NT2/D1 (cell line): ENCODE measurements around the gene TMEM45B.
"Not testable (repeated sequence)": the region's sequence is repeated elsewhere in the genome, so short reads cannot be mapped to it uniquely, and the experiment has no call there.

Source experiments
- DNase-seq: peaks from one replicate; pipeline ENCODE4 v3.0.0-alpha.2; 2011; ENCODE audit warnings: low read depth, low spot score
- H3K27me3 ChIP-seq: 2 replicates; pipeline ENCODE4 v1.6.0; 2011; ENCODE audit warnings: mild to moderate bottlenecking; ENCODE audit not compliant: insufficient read length, insufficient read depth
- H3K36me3 ChIP-seq: 2 replicates; pipeline ENCODE4 v1.6.1; 2011; ENCODE audit warnings: mild to moderate bottlenecking, low read length, mixed read lengths; ENCODE audit not compliant: insufficient read depth, insufficient read length
- H3K4me1 ChIP-seq: 2 replicates; pipeline ENCODE4 v1.5.1; 2011; ENCODE audit not compliant: insufficient read depth, insufficient read length
- H3K4me3 ChIP-seq: 2 replicates; pipeline ENCODE4 v1.5.1; 2011; ENCODE audit warnings: low read depth; ENCODE audit not compliant: insufficient read length
- H3K9ac ChIP-seq: 2 replicates; pipeline ENCODE4 v1.6.0; 2011; ENCODE audit warnings: low read depth; ENCODE audit not compliant: insufficient read length
- H3K9me3 ChIP-seq: 2 replicates; pipeline ENCODE4 v1.5.1; 2011; ENCODE audit warnings: mild to moderate bottlenecking, low read length; ENCODE audit not compliant: insufficient read depth
- SUZ12 ChIP-seq: IDR thresholded peaks from 2 replicates; pipeline ENCODE4 v1.6.1; 2011; ENCODE audit not compliant: insufficient read length, insufficient read depth; ENCODE audit errors: extremely low read depth
- YY1 ChIP-seq: IDR thresholded peaks from 2 replicates; pipeline ENCODE4 v1.6.1; 2011; ENCODE audit not compliant: insufficient read length, insufficient read depth
- ZNF274 ChIP-seq: IDR thresholded peaks from 2 replicates; pipeline ENCODE4 v1.6.1; 2011; ENCODE audit warnings: mild to moderate bottlenecking, low read depth, low read length

TMEM45B gene

DNA sequence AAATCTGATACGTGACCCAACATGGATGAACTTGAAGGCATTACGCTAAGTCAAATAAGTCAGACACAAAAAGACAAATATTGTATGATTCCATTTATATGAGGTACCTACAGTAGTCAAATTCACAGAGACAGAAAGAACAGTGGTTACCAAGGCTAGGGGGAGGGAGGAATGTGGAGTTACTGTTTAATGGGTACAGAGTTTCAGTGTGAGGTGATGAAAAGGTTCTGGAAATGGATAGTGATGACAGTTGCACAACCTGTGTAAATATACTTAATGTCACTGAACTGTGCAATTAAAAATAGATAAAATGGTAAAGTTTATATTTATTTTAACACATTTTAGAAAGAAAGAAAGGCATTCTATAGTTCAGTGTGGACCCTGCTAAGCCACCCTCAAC lies 24.1 kb upstream of the TMEM45B start:
- DNase-seq: no peak
- TF ChIP-seq ZNF274 (no peak), YY1 (no peak), SUZ12 (no peak)
- peaks cover 29% of the 10 kb centered on the region; the same call in 1 of the 2 replicates for H3K9me3 ChIP-seq

DNA sequence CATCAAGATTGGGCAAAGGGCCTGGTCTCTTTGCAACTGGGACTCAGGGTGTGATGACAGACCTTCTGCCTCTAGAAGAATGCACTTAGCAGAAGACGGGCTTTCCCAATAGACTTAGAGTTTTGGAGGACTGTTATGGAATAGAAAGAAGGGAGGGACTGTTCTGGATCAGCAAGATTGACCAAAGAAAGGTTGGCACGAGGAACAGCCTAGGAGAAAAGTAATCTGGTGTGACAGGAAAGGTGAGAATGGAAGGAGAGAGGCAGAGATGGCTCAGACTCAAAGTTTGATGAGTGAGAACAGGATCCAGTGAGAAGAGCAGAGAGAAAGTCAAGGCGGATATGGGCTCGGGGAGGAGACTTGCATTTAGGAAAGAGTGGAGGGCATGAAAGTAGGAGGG lies 23.0 kb upstream of the TMEM45B start:
- no peak for DNase-seq
- no peak overlapping the region for H3K4me3 ChIP-seq
- H3K27me3 ChIP-seq: no peaks in the 10 kb centered on the region
- no peaks in the 10 kb centered on the region for H3K4me1 ChIP-seq
- no peak overlapping the region for H3K9ac ChIP-seq
- no peaks in the 10 kb centered on the region for H3K36me3 ChIP-seq
- H3K9me3 ChIP-seq: peaks cover 32% of the 10 kb centered on the region; the same call in 1 of the 2 replicates
- TF ChIP-seq SUZ12: no peak
- TF ChIP-seq YY1: no peak
- no peak for TF ChIP-seq ZNF274

More for the DNA sequence above, 24.1 kb upstream of the TMEM45B start:
- H3K36me3 ChIP-seq: no peaks in the 10 kb centered on the region
- no peak overlapping the region for H3K9ac ChIP-seq
- H3K4me1 ChIP-seq: no peaks in the 10 kb centered on the region
- H3K27me3 ChIP-seq: no peaks in the 10 kb centered on the region
- H3K4me3 ChIP-seq: no peak overlapping the region

DNA sequence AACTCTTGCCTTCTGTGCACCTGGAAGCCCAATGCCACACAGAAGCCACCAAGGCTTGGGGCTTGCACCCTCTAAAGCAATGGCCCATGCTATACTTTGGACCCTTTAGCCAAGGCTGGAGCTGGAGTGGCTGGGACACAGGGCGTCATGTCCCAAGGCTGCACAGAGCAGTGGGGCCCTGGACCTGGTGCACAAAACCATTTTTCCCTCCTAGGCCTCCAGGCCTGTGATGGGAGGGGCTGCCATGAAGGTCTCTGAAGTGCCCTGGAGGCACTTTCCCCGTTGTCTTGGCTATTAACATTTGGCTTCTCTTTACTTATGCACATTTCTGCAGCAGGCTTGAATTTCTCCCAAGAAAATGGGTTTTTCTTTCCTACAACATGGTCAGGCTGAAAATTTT lies 20.6 kb upstream of the TMEM45B start:
- no peak overlapping the region for H3K4me3 ChIP-seq
- H3K36me3 ChIP-seq: no peaks in the 10 kb centered on the region
- no peaks in the 10 kb centered on the region for H3K4me1 ChIP-seq

DNA sequence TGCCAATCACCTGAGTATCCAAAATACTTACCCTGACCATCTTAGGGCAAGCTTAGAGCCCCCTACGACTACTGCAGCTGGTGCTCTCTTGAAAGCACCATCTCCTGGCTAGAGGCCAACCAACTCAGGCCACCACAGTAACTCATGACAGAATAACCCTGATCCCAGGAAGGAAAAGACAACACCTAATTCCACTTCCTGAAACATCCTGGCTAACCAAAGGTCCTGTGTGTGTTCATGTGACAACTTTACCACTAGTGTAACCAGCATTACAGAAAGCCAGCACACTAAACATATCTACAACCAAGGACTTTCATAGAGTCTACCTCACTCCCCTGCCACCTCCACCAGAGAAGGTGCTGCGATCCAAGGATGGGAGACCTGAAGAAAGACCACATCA lies 17.4 kb upstream of the TMEM45B start:
- H3K27me3 ChIP-seq: no peaks in the 10 kb centered on the region
- H3K4me3 ChIP-seq: no peak overlapping the region
- TF ChIP-seq ZNF274: no peak
- no peak for TF ChIP-seq SUZ12
- no peak for TF ChIP-seq YY1
- H3K9ac ChIP-seq: no peak overlapping the region
- no peak for DNase-seq
- peaks cover 34% of the 10 kb centered on the region; the same call in 1 of the 2 replicates for H3K9me3 ChIP-seq
- no peaks in the 10 kb centered on the region for H3K36me3 ChIP-seq
- H3K4me1 ChIP-seq: no peaks in the 10 kb centered on the region

More for the DNA sequence above, 20.6 kb upstream of the TMEM45B start:
- H3K27me3 ChIP-seq: no peaks in the 10 kb centered on the region
- H3K9me3 ChIP-seq: peaks cover 34% of the 10 kb centered on the region; the same call in 1 of the 2 replicates
- DNase-seq: no peak
- TF ChIP-seq SUZ12: no peak
- TF ChIP-seq ZNF274: no peak
- TF ChIP-seq YY1: no peak
- H3K9ac ChIP-seq: no peak overlapping the region

DNA sequence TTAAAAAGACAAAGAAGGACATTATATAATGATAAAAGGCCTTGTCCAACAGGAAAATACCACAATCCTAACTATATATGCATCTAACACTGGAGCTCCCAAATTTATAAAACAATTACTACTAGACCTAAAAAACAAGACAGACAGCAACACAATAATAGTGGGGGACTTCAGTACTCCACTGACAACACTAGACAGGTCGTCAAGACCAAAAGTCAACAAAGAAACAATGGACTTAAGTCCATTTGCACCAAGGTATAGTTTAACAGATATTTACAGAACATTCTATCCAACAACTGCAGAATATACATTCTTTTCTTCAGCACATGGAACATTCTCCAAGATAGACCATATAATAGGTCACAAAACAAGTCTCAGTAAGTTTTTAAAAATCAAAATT lies 15.5 kb upstream of the TMEM45B start:
- not testable (repeated sequence) for H3K9ac ChIP-seq, H3K4me1 ChIP-seq, DNase-seq, H3K4me3 ChIP-seq, H3K36me3 ChIP-seq, H3K27me3 ChIP-seq
- H3K9me3 ChIP-seq: peaks cover 18% of the 10 kb centered on the region; the same call in 1 of the 2 replicates

DNA sequence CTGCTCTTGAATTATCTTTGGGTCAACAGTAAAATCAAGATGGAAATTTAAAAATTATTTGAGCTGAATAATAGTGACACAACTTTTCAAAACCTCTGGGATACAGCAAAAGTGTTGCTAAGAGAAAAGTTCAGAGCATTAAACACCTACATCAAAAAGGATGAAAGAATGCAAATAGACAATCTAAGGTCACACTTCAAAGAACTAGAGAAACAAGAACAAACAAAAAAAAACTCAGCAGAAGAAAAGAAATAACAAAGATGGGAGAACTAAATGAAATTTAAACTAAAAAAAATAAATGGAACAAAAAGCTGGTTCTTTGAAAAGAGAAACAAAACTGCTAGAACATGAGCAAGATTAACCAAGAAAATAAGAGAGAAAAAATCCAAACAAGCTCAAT lies 15.0 kb upstream of the TMEM45B start:
- Histone ChIP-seq H3K4me3 (no peak overlapping the region), H3K4me1 (peaks cover 3% of the 10 kb centered on the region), H3K9ac (no peak overlapping the region), H3K27me3 (no peaks in the 10 kb centered on the region), H3K36me3 (no peaks in the 10 kb centered on the region), H3K9me3 (peaks cover 13% of the 10 kb centered on the region; the same call in 1 of the 2 replicates)
- TF ChIP-seq YY1 (no peak), SUZ12 (no peak), ZNF274 (no peak)
- no peak for DNase-seq

DNA sequence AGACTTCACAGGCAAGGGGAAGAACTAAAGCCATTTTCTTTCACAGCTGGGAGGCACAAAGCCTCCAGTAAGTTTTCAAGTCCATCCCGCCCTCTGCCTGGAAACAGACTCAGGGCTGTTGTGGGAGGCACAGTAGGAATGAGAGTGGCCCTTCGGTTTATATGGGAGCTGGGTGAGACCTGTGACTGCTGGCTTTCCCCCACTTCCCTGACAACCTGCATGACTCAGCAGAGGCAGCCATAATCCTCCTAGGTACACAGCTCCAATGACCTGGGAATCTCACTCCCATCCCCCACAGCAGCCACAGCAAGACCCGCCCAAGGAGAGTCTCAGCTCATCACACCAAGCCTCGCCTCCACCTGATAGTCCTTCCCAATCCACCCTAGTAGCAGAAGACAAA lies 12.1 kb upstream of the TMEM45B start:
- Histone ChIP-seq H3K9me3 (no peaks in the 10 kb centered on the region), H3K36me3 (no peaks in the 10 kb centered on the region), H3K9ac (no peak overlapping the region), H3K4me1 (peaks cover 3% of the 10 kb centered on the region), H3K4me3 (no peak overlapping the region), H3K27me3 (no peaks in the 10 kb centered on the region)
- DNase-seq: no peak
- no peak for TF ChIP-seq SUZ12
- TF ChIP-seq YY1: no peak
- TF ChIP-seq ZNF274: no peak

DNA sequence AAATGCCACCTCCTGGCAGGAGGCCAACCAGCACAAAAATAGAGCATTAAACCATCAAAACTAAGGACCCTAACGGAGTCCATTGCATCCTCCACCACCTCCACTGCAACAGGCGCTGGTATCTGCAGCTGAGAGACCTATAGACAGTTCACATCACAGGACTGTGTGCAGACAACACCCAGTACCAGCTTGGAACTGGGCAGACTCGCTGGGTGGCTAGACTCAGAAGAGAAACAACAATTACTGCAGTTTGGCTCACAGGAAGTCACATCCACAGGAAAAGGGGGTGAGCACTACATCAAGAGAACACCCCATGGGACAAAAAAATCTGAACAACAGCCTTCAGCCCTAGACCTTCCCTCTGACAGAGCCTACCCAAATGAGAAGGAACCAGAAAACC lies 11.6 kb upstream of the TMEM45B start:
- no peak overlapping the region for H3K9ac ChIP-seq
- TF ChIP-seq SUZ12 (no peak), ZNF274 (no peak), YY1 (no peak)
- H3K27me3 ChIP-seq: no peaks in the 10 kb centered on the region

DNA sequence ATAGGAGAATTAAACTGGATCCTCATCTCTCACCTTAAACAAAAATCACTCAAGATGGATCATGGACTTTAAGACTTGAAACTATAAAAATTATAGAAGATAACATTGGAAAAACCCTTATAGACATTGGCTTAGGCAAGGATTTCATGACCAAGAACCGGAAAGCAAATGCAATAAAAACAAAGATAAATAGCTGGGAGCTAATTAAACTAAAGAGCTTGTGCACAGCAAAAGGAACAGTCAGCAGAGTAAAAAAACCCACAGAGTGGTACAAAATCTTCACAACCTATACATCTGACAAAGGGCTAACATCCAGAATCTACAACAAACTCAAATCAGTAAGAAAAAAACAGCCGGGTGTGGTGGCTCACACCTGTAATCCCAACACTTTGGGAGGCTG lies 7.4 kb upstream of the TMEM45B start:
- not testable (repeated sequence) for H3K9me3 ChIP-seq, DNase-seq, H3K4me3 ChIP-seq, H3K9ac ChIP-seq, H3K27me3 ChIP-seq, H3K4me1 ChIP-seq, H3K36me3 ChIP-seq

More for the DNA sequence above, 11.6 kb upstream of the TMEM45B start:
- no peaks in the 10 kb centered on the region for H3K36me3 ChIP-seq
- DNase-seq: no peak
- H3K9me3 ChIP-seq: no peaks in the 10 kb centered on the region
- H3K4me3 ChIP-seq: no peak overlapping the region
- H3K4me1 ChIP-seq: peaks cover 3% of the 10 kb centered on the region
